K562 (cell line): ENCODE data around the gene SAMD8. TPM values are rescaled to one million over a fixed set of nuclear protein-coding genes. Genes with fewer than 3 reads are reported as not detected.
"Not testable (repeated sequence)": the region's sequence is repeated elsewhere in the genome, so short reads cannot be mapped to it uniquely, and the experiment has no call there.

ENCODE experiments used
- ATAC-seq: fragments of 200-7000 bp; cut with Tn5 transposase; 3 replicates; pipeline ENCODE4 v1.9.1; 2020; ENCODE audit warnings: moderate library complexity
- BruUV-seq: library from RNA; stranded (reverse); fragments of 400-500 nt; replicated peaks from 2 replicates; lab custom pipeline; 2021; lab: Mats Ljungman, UMichigan
- CTCF ChIA-PET: fragments of 300-600 bp; formaldehyde crosslinking; extraction: SDS; loops from one replicate; lab custom pipeline; 2021; ENCODE audit warnings: low intra/inter-chr PET ratio; lab: Yijun Ruan, JAX
- POLR2A ChIA-PET: fragments of 300-600, 350-650 bp; sonication (Branson Sonifier 250); formaldehyde crosslinking; extraction: SDS; loops from one replicate; lab custom pipeline; 2021; ENCODE audit warnings: antibody characterized with exemption, inconsistent platforms; lab: Yijun Ruan, JAX
- DNase-seq, 4 experiments: peaks; one replicate each; pipeline versions ENCODE4 v3.0.0 to v3.0.0-alpha.2; 2011 to 2018; ENCODE audit warnings: low spot score in 3 of 4, mixed read lengths in 3 of 4; ENCODE audit errors: extremely low read depth in 1 of 4
- FAIRE-seq: peaks from 2 replicates; lab custom pipeline; 2011; peaks lifted over from hg19 to GRCh38; lab: Jason Lieb, UNC
- H2AFZ ChIP-seq: 2 replicates; pipeline ENCODE4 v1.6.0; 2011; ENCODE audit warnings: low read depth, low read length, control low read depth, inconsistent platforms
- H3K27ac ChIP-seq: fragments of 200-600 bp; 3 replicates; pipeline ENCODE4 v1.8.0; 2011; ENCODE audit warnings: low read depth, mild to moderate bottlenecking, control low read depth, inconsistent platforms, low read length, moderate library complexity, mixed read lengths; ENCODE audit errors: extremely low read depth
- H3K27me3 ChIP-seq, 2 experiments: fragments of 300-600 bp in 1 of 2; 2 replicates in 1 of 2; 3 replicates in 1 of 2; pipeline versions ENCODE4 v1.6.0 to v1.8.0; 2011; ENCODE audit warnings: inconsistent platforms in 2 of 2, low read length in 2 of 2, mild to moderate bottlenecking in 1 of 2, mixed read lengths in 1 of 2, moderate library complexity in 1 of 2; ENCODE audit not compliant: control insufficient read depth in 2 of 2, insufficient read depth in 2 of 2
- H3K36me3 ChIP-seq: fragments of 300-600 bp; 3 replicates; pipeline ENCODE4 v1.8.0; 2011; ENCODE audit warnings: mild to moderate bottlenecking, low read length, inconsistent platforms; ENCODE audit not compliant: control insufficient read depth, insufficient read depth
- H3K4me1 ChIP-seq, 2 experiments: fragments of 200-600 bp in 1 of 2; replicated peaks in 1 of 2; 2 replicates in 1 of 2; 3 replicates in 1 of 2; pipeline versions ENCODE4 v1.5.1 to v1.8.0; 2011; ENCODE audit warnings: inconsistent platforms in 2 of 2, low read length in 2 of 2, mild to moderate bottlenecking in 1 of 2, mixed read lengths in 1 of 2, moderate library complexity in 1 of 2; ENCODE audit not compliant: control insufficient read depth in 2 of 2, insufficient read depth in 2 of 2
- H3K4me2 ChIP-seq: 2 replicates; pipeline ENCODE4 v1.6.1; 2011; ENCODE audit warnings: low read length, control low read depth, inconsistent platforms, mixed read lengths; ENCODE audit not compliant: insufficient read depth
- H3K4me3 ChIP-seq: fragments of 200-600 bp; sonication (generic), shearing (Covaris generic); 2 replicates; pipeline ENCODE4 v1.5.1; 2016; ENCODE audit warnings: control low read depth, inconsistent platforms
- H3K79me2 ChIP-seq: fragments of 200-600 bp; 3 replicates; pipeline ENCODE4 v1.8.0; 2011; ENCODE audit warnings: low read length, inconsistent platforms; ENCODE audit not compliant: control insufficient read depth, insufficient read depth
- H3K9ac ChIP-seq, 2 experiments: 2 replicates each; pipeline versions ENCODE4 v1.6.0 to v1.6.1; 2011; ENCODE audit warnings: low read depth in 2 of 2, low read length in 2 of 2, control low read depth in 1 of 2, inconsistent platforms in 1 of 2, mild to moderate bottlenecking in 1 of 2, mixed read lengths in 1 of 2; ENCODE audit not compliant: insufficient read depth in 1 of 2
- H3K9me1 ChIP-seq: one replicate; pipeline ENCODE4 v1.6.0; 2011; ENCODE audit warnings: inconsistent platforms, mild to moderate bottlenecking, low read length, moderate library complexity; ENCODE audit not compliant: control insufficient read depth, insufficient read depth
- H3K9me3 ChIP-seq: replicated peaks from 2 replicates; pipeline ENCODE4 v1.5.1; 2011; ENCODE audit warnings: low read depth, low read length, inconsistent platforms; ENCODE audit not compliant: control insufficient read depth, insufficient read depth
- H4K20me1 ChIP-seq: replicated peaks from 2 replicates; pipeline ENCODE4 v1.6.1; 2011; ENCODE audit warnings: low read length, inconsistent platforms, mixed read lengths; ENCODE audit not compliant: control insufficient read depth, insufficient read depth
- YY1 ChIP-seq, 3 experiments: IDR thresholded peaks; 2 replicates each; pipeline ENCODE4 v1.6.1; 2011; ENCODE audit warnings: low read length in 2 of 3, mild to moderate bottlenecking in 2 of 3, moderate library complexity in 2 of 3, borderline replicate concordance in 1 of 3, control low read depth in 1 of 3, low read depth in 1 of 3; ENCODE audit not compliant: insufficient read depth in 3 of 3, insufficient replicate concordance in 2 of 3, control insufficient read depth in 1 of 3, insufficient read length in 1 of 3; ENCODE audit errors: extremely low read depth in 1 of 3
- ZMIZ1 ChIP-seq, 2 experiments: fragments of 150-350 bp in 1 of 2; IDR thresholded peaks; 2 replicates each; pipeline ENCODE4 v1.6.1; 2012 to 2016; ENCODE audit warnings: low read depth in 2 of 2, low read length in 2 of 2, mild to moderate bottlenecking in 1 of 2, moderate library complexity in 1 of 2
- WGBS: fragments of 100-300 bp; shearing (Covaris generic); methylation state at CpG from one replicate; pipeline ENCODE4 v1.1.6; 2016; ENCODE audit warnings: low coverage, mixed read lengths; ENCODE audit not compliant: insufficient coverage; ENCODE audit errors: missing lambda C conversion rate; 5-methylcytosine and 5-hydroxymethylcytosine counted together
- in situ Hi-C: fragments of 300-500 bp; cut with MboI; formaldehyde crosslinking; loops from 4 replicates; pipeline ENCODE4 v1.15.0; 2018; ENCODE audit warnings: inconsistent platforms, mixed read lengths
- intact Hi-C: fragments of 100-400 bp; cut with micrococcal nuclease; formaldehyde crosslinking; loops from 2 replicates; pipeline ENCODE4 v1.14.2; 2022
- polyA plus RNA-seq, 8 experiments: library from polyadenylated mRNA; depleted of rRNA in 4 of 8; stranded (reverse) in 5 of 8; unstranded in 3 of 8; fragments of >200 nt; fragmentation: Nextera tagmentation in 2 of 8; fragmentation: Illumina TruSeq in 1 of 8; extraction: Ambion mirVana in 2 of 8; extraction: Trizol in 1 of 8; gene quantifications; 2 replicates each; pipeline versions ENCODE4 v1.2.1 to v1.2.3, GENCODE V29; 2011 to 2014; ENCODE audit warnings: inconsistent platforms in 1 of 8, missing spikeins in 1 of 8
- total RNA-seq, 7 experiments: library from RNA; depleted of rRNA in 6 of 7; stranded (reverse); fragments of >200 nt in 6 of 7; fragmentation: Illumina TruSeq in 2 of 7; extraction: Trizol in 2 of 7; gene quantifications; 2 replicates each; pipeline versions ENCODE4 v1.2.1 to v1.2.3, GENCODE V29; 2011 to 2021; ENCODE audit warnings: low replicate concordance in 1 of 7

SAMD8 gene
- total and polyA plus RNA-seq, 9 of the 15 experiments (the other 6 are each of a cell fraction or from before 2014, with no cell fraction given) = 2.7 to 16.1 (median 6.2) TPM

- Histone ChIP-seq H2AFZ (peak overlapping the region; percentile 32), H3K9me1 (peaks cover 4% of the 10 kb centered on the region), H3K79me2 (peaks cover 23% of the 10 kb centered on the region; the same call in 2 of the 3 replicates), H3K4me2 (no peak overlapping the region), H3K4me1 (peaks cover 59 to 72% of the 10 kb centered on the region in 2 experiments)
- in situ Hi-C loops = no loop called here
- intact Hi-C loops = loop anchor here (5.0 to 10.0 kb wide), 2 partner anchors 279 to 371 kb away; partner anchors contain the start of gene KAT6B
- BruUV-seq = no TSS peak
- no peak for DNase-seq
- POLR2A ChIA-PET = interaction anchor here (0.6 to 0.9 kb wide), 2 partner anchors 11 to 15 kb away, joined by 3 read pairs; no protein-coding TSS in a partner anchor
- TF ChIP-seq ZMIZ1 (IDR thresholded peaks at IDR 0.05; ENCODE audit: low read depth in 2 of 2, low read length in 2 of 2) (no peak), YY1 (IDR thresholded peaks at IDR 0.05; ENCODE audit: borderline replicate concordance in 1 of 3, control insufficient read depth in 1 of 3, extremely low read depth in 1 of 3, insufficient read depth in 3 of 3, insufficient read length in 1 of 3, insufficient replicate concordance in 2 of 3, low read depth in 1 of 3, low read length in 2 of 3) (peak in 1 of 3 experiments; percentile 38)
- TF ChIP-seq, all 486 proteins: peak for 1
- CTCF ChIA-PET = no interaction called here
- ATAC-seq = no peak
- no peak for FAIRE-seq
- no peaks in the 10 kb centered on the region for H3K9me3 ChIP-seq
- no peaks in the 10 kb centered on the region for H4K20me1 ChIP-seq
- peak overlapping the region in 1 of 2 experiments; percentile 63; a peak in 1 of 4 replicates for H3K9ac ChIP-seq
- H3K27ac ChIP-seq = no peak overlapping the region; the same call in 2 of the 3 replicates
- WGBS = 66% methylated on average over 8 of the region's 8 CpGs
- H3K4me3 ChIP-seq = no peak overlapping the region
- H3K36me3 ChIP-seq = no peaks in the 10 kb centered on the region
- H3K27me3 ChIP-seq = no peaks in the 10 kb centered on the region
Observed at GRCh38 chr10:75106242-75106641, 5.2 kb upstream of the SAMD8 start.

- H4K20me1 ChIP-seq, in situ Hi-C loops: not testable (repeated sequence)
Observed at GRCh38 chr10:75106891-75107290, 4.6 kb upstream of the SAMD8 start.

More at GRCh38 chr10:75106891-75107290, 4.6 kb upstream of the SAMD8 start:
- H3K9me1 ChIP-seq, H3K27me3 ChIP-seq, H3K9me3 ChIP-seq, ATAC-seq, DNase-seq, FAIRE-seq, H3K36me3 ChIP-seq, CTCF ChIA-PET, BruUV-seq, H3K27ac ChIP-seq, H3K9ac ChIP-seq, H2AFZ ChIP-seq, H3K4me2 ChIP-seq, H3K4me3 ChIP-seq: not testable (repeated sequence)
- 96% methylated on average over 9 of the region's 9 CpGs for WGBS
- POLR2A ChIA-PET = interaction anchor here (0.6 to 0.9 kb wide), 3 partner anchors 12 to 18 kb away, joined by 3 read pairs; no protein-coding TSS in a partner anchor
- Histone ChIP-seq H3K4me1 (peaks cover 59 to 77% of the 10 kb centered on the region in 2 experiments), H3K79me2 (peaks cover 23% of the 10 kb centered on the region; the same call in 2 of the 3 replicates)
- intact Hi-C loops = loop anchor here (5.0 to 10.0 kb wide), 2 partner anchors 280 to 372 kb away; partner anchors contain the start of gene KAT6B
